ENCODE measurements around the gene ARHGAP26. TPM values are rescaled to one million over a fixed set of nuclear protein-coding genes. Genes with fewer than 3 reads are reported as not detected.

Gene ARHGAP26
- 6.8 TPM for polyA plus RNA-seq (2012; ENCODE audit: insufficient read length, low read depth)

GRCh38 chr5:142769793-142770649 is at the start of gene ARHGAP26:
Gene ARHGAP26 (plus strand): TSS chr5:142770377. CDS start chr5:142770762, 385 bp downstream.
- TF ChIP-seq FOXP2 (optimal IDR thresholded peaks at IDR 0.05; ENCODE audit: borderline replicate concordance, extremely low read depth, extremely low read length, insufficient read depth), result peak; percentile 84
- no peak for TF ChIP-seq REST (IDR thresholded peaks at IDR 0.05; ENCODE audit: insufficient read depth in 1 of 2, low read depth in 2 of 2, low read length in 2 of 2)
- TF ChIP-seq SIN3A (IDR thresholded peaks at IDR 0.05; ENCODE audit: borderline replicate concordance, insufficient read depth, low read length), result no peak
- TF ChIP-seq TAF1 (IDR thresholded peaks at IDR 0.05; ENCODE audit: borderline replicate concordance, insufficient read depth, low read length), result peak; percentile 43; the same call in 1 of the 2 replicates
- TF ChIP-seq POLR2AphosphoS5 (IDR thresholded peaks at IDR 0.05; ENCODE audit: low read depth, low read length), result peak; percentile 55; the same call in 1 of the 2 replicates

GRCh38 chr5:142720641-142721271 is 49.4 kb upstream of the ARHGAP26 start:
- TF ChIP-seq TAF1 (IDR thresholded peaks at IDR 0.05; ENCODE audit: borderline replicate concordance, insufficient read depth, low read length), result no peak
- TF ChIP-seq POLR2AphosphoS5 (IDR thresholded peaks at IDR 0.05; ENCODE audit: low read depth, low read length), result no peak
- no peak for TF ChIP-seq SIN3A (IDR thresholded peaks at IDR 0.05; ENCODE audit: borderline replicate concordance, insufficient read depth, low read length)
- no peak for TF ChIP-seq REST (IDR thresholded peaks at IDR 0.05; ENCODE audit: insufficient read depth in 1 of 2, low read depth in 2 of 2, low read length in 2 of 2)
- no peak for TF ChIP-seq FOXP2 (optimal IDR thresholded peaks at IDR 0.05; ENCODE audit: borderline replicate concordance, extremely low read depth, extremely low read length, insufficient read depth)

GRCh38 chr5:142722146-142722545 is 48.0 kb upstream of the ARHGAP26 start:
- TF ChIP-seq REST (IDR thresholded peaks at IDR 0.05; ENCODE audit: insufficient read depth in 1 of 2, low read depth in 2 of 2, low read length in 2 of 2) (no peak), POLR2AphosphoS5 (IDR thresholded peaks at IDR 0.05; ENCODE audit: low read depth, low read length) (no peak), SIN3A (IDR thresholded peaks at IDR 0.05; ENCODE audit: borderline replicate concordance, insufficient read depth, low read length) (no peak), TAF1 (IDR thresholded peaks at IDR 0.05; ENCODE audit: borderline replicate concordance, insufficient read depth, low read length) (no peak), FOXP2 (optimal IDR thresholded peaks at IDR 0.05; ENCODE audit: borderline replicate concordance, extremely low read depth, extremely low read length, insufficient read depth) (no peak)

- TF ChIP-seq FOXP2 (optimal IDR thresholded peaks at IDR 0.05; ENCODE audit: borderline replicate concordance, extremely low read depth, extremely low read length, insufficient read depth) (no peak), SIN3A (IDR thresholded peaks at IDR 0.05; ENCODE audit: borderline replicate concordance, insufficient read depth, low read length) (no peak), TAF1 (IDR thresholded peaks at IDR 0.05; ENCODE audit: borderline replicate concordance, insufficient read depth, low read length) (no peak), REST (IDR thresholded peaks at IDR 0.05; ENCODE audit: insufficient read depth in 1 of 2, low read depth in 2 of 2, low read length in 2 of 2) (no peak), POLR2AphosphoS5 (IDR thresholded peaks at IDR 0.05; ENCODE audit: low read depth, low read length) (no peak)
These were observed 47.3 kb upstream of the ARHGAP26 start for GRCh38 chr5:142722896-142723295.

Measured in PFSK-1 (cell line).